HG03025 (cell line): ENCODE measurements around the gene ZNF320.
"Not testable (repeated sequence)": the region's sequence is repeated elsewhere in the genome, so short reads cannot be mapped to it uniquely, and the experiment has no call there.

Source experiments
- ATAC-seq: cut with Tn5 transposase; IDR thresholded peaks from one replicate; pipeline ENCODE4 v1.9.1; 2021; ENCODE audit warnings: mild to moderate bottlenecking, moderate library complexity; ENCODE audit not compliant: unreplicated experiment, low FRiP score

Gene ZNF320

DNA sequence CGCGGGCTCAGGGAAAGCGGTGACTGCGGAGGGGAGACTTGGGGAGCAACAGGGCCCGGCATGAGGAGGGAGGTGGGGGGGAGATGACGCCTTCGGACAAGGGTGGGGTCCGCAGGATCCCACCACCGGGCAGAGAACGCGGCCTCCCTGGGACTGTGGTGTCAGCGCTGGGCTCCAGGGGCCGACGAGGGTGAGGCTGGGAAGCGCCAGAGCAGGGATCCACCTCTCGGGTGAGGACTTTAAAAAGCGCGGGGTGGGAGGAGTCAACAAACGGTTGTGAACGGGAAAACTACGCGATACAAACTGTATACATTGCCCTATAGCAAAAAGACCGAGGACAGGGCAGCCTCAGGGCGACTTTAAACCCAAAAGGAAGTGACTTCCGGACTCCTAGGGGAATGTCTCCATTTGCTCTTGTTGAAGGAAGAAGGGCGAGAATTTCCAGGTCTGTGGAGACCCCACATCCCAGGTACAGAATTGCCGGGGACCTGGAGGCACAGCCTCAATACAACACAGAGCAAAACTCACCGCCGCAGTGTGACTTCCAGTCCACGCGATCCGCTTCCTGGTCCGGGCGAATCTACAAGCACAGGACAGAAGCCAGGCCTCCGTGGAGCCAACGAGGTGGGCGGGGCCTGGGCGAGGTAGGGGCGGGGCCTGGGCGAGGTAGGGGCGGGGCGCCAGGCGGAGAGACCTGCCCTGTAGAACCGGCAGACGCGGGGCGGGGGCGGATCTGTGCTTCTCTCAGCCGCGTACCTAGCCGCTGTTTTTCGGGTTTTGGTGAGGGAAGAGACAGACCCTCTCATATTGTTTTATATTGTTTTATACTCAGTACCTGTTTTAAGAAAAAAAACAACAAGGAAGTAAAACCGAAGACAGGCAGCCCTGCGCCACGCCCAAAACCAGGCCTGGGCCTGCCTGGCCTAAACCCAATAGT lies 25.7 kb upstream of the ZNF320 start, which contains the start of gene ZNF888:
Gene ZNF888 (minus strand): TSS at position 588 of the 937 bp plus-strand sequence. CDS start 5,555 bp downstream, outside the sequence.
- peak; percentile 69 for ATAC-seq

DNA sequence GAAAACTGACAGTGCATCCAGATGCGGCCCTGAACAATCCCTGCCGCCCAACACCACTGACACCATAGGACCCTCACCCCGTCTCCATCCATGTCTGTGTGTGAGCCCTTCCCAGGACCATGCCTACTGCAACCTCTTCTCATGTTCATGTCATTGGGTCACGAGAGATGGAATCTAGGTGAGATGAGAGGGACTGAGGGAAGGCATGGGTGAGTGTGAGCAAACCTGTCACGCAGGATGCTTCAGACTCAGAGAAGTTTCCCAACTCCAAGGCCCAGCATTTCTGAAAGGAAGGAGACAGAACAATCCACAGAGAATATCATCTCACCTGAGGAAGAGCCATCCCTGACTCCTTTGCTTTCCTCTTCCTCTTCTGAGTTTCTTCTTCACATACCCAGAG lies 20.1 kb upstream of the ZNF320 start:
- ATAC-seq: no peak

DNA sequence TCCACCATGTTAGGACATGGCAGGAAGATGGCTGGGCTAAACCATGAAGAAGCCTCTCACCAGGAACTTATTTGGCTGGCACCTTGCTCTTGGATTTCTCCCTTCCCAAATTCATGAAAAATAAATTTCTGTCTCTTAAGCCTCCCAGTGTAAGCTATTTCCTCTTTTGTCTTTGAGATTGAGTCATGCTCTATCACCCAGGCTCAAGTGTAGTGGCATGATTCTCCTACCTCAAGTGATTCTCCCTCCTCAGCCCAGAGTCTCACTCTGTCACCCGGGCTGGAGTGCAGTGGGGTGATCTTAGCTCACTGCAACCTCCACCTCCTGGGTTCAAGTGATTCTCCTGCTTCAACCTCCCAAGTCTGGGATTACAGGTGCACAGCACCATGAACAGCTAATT lies 13.2 kb upstream of the ZNF320 start:
- no peak for ATAC-seq

DNA sequence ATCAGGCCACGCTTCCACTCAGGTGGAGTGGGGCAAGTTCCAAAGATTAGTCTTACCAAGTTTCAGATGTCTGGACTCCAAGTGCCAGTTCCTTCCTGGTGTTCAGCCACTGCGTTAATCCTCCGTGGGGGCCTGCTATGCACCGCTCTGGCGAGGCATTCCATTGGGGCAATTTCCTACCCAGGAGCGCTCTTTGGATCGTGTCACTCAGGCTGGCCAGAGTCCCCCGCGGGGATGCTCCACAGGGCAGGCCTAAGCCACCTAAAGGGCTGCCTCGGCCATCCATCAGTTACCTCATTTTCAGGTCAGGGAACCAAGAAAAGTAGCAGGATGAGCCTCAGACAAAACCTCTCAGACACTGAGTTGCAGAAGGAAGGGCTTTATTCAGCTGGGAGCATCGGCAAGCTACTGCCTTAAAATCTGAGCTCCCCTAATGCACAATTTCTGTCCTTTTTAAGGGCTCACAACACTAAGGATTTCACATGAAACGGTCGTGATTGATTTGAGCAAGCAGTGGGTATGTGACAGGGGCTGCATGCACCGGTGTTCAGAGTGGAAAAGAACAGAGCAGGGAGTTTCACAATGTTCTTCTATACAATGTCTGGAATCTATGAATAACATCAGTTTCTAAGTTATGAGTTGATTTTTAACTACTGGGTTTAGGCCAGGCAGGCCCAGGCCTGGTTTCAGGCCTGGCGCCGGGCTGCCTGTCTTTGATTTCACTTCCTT lies 6.8 kb upstream of the ZNF320 start:
- not testable (repeated sequence) for ATAC-seq

DNA sequence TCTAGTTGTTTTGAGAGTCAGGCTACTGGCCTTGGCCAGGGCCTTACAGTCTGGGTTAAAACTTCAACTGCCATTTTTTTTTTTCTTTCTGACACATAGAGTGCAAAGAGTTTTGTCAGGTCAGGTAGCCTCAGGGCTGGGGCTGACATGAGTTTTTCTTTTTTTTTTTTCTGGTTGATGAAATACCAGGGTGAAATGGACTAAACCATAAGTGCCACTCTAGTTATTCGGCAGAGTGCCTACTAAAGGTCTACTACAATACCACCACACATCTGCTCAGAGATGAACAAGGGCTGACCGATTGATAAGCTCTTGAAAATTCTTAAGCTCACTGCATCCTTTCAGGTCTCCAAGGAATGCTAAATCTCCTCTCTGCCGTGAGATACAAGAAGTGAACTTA lies 4.4 kb upstream of the ZNF320 start:
- ATAC-seq: no peak

DNA sequence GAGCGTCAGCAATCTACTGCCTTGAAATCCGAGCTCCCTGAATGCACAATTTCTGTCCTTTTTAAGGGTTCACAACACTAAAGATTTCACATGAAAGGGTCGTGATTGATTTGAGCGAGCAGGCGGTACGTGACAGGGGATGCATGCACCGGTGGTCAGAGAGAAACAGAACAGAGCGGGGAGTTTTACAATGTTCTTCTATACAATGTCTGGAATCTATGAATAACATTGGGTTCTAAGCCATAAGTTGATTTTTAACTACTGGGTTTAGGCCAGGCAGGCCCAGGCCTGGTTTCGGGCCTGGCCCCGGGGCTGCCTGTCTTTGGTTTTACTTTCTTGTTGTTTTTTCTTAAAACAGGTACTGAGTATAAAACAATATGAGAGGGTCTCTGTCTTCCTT lies 1.2 kb upstream of the ZNF320 start:
- ATAC-seq: not testable (repeated sequence)

DNA sequence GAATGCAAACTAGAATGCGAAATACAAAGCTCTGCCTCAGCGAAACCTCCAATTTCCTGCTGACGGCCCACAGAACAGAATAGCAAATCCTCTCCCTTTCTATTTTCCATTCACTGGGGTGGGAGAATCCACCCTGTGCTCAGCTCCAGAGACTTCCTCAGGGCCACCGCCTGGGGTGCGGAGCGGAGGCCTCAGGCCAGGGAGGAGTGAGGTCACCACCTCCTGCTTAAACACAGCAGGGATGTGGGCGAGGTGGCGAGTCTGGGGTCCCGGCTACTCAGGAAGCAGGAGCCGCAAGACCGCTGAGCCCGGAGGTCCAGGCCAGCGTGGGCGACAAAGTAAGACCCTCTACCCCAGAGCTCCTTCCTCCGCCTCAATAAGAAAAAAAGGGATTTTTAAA lies 666 bp upstream of the ZNF320 start:
- ATAC-seq: no peak

DNA sequence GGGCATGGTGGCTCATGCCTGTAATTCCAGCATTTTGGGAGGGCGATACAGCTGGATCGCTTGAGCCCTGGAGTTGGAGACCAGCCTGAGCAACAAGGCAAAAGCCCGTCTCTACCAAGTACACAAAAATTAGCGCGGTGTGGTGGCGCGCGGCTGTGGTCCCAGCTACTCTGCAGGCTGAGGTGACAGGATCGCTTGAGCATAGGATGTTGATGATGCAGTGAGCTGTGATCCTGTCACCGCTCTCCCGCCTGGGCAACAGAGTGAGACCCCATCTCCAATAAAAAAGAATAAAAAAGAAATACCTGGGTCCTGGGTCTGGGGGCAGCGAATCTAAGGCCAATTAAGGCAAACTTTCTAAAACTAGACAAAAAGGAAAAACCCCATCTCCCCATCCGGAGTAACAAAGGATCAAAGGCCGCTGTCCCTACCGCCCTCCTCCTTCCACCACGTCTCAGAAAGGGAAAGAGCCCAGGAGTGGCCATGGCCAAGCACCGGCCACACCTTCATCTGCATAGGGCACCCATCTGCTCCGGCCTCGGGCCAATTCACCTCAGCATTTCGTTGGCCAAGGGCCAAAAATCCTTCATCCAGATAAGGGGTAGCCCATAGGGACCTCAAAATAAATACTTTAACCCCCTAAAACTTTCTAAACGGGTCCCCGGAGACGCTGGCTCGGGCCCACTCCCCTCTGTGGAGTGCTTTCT lies 851 bp downstream of the ZNF320 start:
- no peak for ATAC-seq

DNA sequence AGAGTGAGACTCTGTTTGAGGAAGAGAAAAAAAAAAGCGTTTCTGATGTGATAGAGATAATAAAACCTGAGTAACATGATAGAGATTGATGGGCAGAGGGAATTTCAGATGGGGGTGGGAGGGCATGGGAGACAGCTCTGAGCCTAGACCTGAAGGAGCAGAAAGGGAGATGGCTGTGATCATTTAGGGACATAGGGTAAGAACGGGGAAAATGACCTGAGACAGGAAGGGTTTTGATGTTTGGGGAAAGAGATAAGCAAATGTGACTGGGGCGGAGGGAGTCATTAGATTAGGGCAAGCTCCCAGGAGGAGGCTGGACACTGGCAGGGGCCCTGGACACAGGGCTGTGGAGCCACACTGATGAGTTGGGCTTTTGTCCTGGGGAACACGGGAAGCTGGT lies 6.1 kb downstream of the ZNF320 start:
- no peak for ATAC-seq

DNA sequence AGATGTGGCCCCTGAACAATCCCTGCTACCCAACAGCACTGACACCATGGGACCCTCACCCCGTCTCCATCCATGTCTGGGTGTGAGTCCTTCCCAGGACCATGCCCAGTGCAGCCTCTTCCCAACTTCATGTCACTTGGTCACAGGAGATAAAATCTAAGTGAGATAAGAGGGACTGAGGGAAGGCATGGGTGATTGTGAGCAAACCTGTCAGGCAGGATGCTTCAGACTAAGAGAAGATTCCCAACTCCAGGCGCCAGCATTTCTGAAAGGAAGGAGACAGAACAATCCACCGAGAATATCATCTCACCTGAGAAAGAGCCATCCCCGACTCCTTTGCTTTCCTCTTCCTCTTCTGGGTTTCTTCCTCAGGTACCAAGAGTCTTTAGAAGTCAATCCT lies 7.5 kb downstream of the ZNF320 start:
- no peak for ATAC-seq

DNA sequence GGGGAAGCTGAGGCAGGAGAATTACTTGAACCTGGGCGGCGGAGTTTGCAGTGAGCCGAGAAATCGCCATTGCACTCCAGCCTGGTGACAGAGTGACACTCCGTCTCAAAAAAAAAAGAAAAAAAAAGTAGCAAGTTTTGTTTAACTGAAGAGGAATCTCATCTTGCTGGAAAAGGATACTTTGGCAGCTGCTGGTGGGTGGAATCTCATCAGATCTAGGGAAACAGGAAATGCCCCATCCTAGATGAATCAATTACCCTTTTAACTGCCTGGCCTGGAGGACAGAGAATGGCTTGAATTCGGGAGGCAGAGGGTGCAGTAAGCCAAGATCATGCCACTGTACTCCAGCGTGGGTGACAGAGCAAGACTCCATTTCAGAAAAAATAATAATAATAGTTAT lies 8.4 kb downstream of the ZNF320 start:
- ATAC-seq: no peak

DNA sequence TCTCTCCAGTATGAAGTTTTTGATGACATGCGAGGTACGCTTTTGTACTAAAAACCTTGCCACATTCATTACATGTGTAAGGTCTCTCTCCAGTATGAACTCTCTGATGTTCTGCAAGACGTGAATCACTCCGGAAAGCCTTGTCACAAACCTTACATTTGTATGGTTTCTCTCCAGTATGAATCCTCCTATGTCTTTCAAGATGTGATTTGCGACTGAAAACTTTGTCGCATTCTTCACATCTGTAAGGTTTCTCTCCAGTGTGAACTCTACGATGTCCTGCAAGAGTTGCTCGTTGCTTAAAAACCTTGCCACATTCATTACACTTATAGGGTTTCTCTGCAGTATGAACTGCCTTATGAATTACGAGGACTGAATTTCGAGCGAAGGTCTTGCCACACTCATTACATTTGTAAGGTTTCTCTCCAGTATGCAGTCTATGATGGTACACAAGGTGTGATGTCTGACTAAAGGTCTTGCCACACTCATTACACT lies 16.5 kb downstream of the ZNF320 start:
- ATAC-seq: no peak

DNA sequence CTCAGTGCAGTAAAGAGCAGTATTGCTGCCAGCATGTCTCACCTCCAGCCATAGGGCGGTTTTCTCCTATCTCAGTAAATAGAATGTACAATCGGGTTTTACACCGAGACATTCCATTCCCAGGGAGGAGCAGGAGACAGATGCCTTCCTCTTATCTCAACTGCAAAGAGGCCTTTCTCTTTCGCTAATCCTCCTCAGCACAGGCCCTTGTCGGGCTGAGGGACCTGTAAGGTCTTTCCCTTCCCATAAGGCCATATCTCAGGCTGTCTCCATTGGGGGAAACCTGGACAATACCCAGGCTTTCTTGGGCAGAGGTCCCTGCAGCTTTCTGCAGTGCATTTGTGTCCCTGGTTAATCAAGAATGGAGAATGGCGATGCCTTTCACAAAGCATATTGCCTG lies 24.4 kb downstream of the ZNF320 start:
- not testable (repeated sequence) for ATAC-seq

DNA sequence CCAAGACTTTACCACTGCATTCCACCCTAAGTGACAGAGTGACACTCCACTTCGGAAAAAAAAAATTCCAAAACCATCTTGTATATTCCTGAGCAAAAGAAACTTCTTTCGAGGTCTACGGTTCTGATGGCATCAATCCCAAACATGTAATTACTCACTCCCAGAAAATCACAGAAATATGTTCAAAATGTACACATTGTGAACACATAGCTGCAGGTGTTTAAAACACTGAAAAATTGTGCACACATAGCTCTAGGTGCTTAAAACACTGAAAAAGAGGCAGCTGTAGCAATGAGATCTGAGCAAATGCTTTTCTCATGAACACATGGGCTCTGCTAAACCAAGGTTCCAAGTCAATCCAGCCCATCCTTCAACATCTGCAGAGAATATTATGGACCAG lies 26.0 kb downstream of the ZNF320 start:
- no peak for ATAC-seq

DNA sequence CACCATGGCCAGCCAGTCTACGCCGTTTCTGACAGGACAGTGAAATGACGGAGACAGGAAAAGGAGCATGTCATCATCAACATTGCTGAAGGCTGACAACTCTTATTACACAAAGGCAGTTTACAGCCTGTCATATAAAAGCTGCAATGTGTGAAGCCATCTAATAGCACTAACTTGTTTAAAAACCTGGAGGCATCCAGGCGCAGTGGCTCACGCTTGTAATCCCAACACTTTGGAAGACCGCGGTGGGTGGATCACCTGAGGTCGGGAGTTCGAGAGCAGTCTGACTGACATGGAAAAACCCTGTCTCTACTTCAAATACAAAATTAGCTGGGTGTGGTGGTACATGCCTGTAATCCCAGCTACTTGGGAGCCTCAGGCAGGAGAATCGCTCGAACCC lies 29.4 kb downstream of the ZNF320 start:
- ATAC-seq: not testable (repeated sequence)

DNA sequence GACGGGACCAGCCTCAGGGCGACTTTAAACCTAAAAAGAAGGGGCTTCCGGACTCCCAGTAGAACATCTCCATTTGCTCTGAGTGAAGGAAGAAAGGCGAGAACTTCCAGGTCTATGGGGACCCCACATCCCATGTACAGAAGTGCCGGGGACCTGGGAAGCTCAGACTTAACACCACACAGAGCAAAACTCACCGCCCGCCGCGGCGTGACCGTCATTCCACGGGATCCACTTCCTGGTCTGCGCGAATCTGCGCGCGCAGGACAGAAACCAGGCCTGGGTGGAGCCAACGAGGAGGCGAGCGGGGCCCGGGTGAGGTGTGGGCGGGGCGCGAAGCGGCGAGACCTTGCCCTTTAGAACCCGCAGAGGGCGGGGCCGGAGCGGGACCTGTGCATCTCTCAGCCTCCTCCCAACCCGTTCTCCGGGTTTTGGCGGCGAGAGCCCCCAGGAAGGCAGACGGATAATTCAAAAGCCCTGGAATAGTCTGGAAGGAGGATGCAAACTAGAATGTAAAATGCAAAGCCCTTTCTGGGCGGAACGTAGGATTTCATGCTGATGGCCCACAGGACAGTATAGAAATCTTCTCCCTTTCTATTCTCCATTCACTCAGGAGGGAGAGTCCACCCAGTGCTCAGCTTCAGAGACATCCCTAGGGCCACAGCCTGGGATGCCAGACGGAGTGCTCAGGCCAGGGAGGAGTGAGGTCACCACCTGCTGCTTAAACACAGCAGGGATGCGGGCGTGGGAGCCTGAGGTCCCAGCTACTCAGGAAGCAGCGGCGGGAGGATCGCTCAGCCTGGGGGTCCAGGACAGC lies 39.9 kb downstream of the ZNF320 start, which contains the start of gene ZNF468:
Gene ZNF468 (minus strand): TSS at position 242 of the 814 bp plus-strand sequence. CDS start 3,347 bp downstream, outside the sequence.
- peak; percentile 91 for ATAC-seq

DNA sequence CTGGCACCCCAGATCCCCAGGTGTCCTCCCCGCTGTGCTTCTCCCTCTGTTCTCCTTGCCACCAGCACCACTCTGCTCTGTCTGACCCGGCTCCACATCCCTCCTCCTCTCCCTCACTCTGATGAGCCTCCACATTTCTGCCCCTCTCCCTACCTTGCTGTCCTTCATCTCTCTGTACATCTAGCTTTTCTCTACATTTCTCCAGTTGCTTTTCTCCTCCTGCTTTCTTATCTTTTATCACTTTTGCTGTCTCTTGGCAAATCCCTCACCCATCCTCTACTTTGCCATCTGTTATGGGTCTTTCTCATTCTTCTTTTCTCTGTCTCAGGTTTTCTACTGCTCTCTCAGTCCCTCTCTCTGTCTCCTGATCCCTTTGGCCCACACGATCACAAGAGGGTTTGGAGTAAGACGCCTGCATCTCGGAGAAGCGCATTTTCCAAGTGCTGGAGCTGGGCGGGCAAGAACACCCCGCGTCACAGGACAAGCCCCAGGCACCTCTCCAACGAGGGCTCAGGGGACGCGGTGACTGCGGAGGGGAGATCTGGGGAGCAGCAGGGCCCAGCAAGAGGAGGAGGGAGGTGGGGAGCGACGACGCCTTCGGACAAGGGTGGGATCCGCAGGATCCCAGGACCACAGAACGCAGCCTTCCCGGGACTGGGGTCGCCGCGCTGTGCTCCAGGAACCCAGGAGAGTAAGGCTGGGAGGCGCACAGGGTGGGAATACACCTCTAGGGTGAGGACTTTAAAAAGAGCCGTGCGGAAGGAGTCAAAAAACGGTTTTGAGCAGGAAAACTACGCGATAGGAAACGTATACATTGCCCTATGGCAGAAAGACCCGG lies 40.7 kb downstream of the ZNF320 start:
- ATAC-seq: peak; percentile 16
